GM19023 (cell line): Measurements from ENCODE around the gene APOO.
A peak's percentile ranks its signal among the peaks of the same experiment; 100 is the strongest.
"Not testable (repeated sequence)": the region's sequence is repeated elsewhere in the genome, so short reads cannot be mapped to it uniquely, and the experiment has no call there.

Source experiments
- ATAC-seq: cut with Tn5 transposase; IDR thresholded peaks from one replicate; pipeline ENCODE4 v1.9.1; 2021; ENCODE audit warnings: mild to moderate bottlenecking, moderate library complexity; ENCODE audit not compliant: unreplicated experiment

APOO gene

GRCh38 chrX:23861215-23861896 lies 46.4 kb downstream of the APOO start:
- peak; percentile 80 for ATAC-seq

GRCh38 chrX:23859238-23859637 lies 48.5 kb downstream of the APOO start:
- ATAC-seq: not testable (repeated sequence)

- ATAC-seq: no peak
These were observed 49.8 kb downstream of the APOO start for GRCh38 chrX:23857935-23858334.

- no peak for ATAC-seq
These were observed 50.4 kb downstream of the APOO start for GRCh38 chrX:23857363-23857762.

GRCh38 chrX:23855569-23855968 lies 52.2 kb downstream of the APOO start:
- ATAC-seq: no peak

GRCh38 chrX:23854945-23855344 lies 52.8 kb downstream of the APOO start:
- ATAC-seq: no peak

- ATAC-seq: no peak
These were observed 53.6 kb downstream of the APOO start for GRCh38 chrX:23854122-23854521.

- ATAC-seq: no peak
These were observed 56.2 kb downstream of the APOO start for GRCh38 chrX:23851544-23851943.

- no peak for ATAC-seq
These were observed 58.5 kb downstream of the APOO start for GRCh38 chrX:23849241-23849640.

- ATAC-seq: no peak
These were observed 62.4 kb downstream of the APOO start for GRCh38 chrX:23845351-23845817.

- no peak for ATAC-seq
These were observed 63.1 kb downstream of the APOO start for GRCh38 chrX:23844502-23845138.

- no peak for ATAC-seq
These were observed 65.8 kb downstream of the APOO start for GRCh38 chrX:23841847-23842522.

GRCh38 chrX:23840674-23841073 lies 67.1 kb downstream of the APOO start:
- no peak for ATAC-seq

- no peak for ATAC-seq
These were observed 68.8 kb downstream of the APOO start for GRCh38 chrX:23838953-23839352.

- no peak for ATAC-seq
These were observed 75.0 kb downstream of the APOO start for GRCh38 chrX:23832721-23833120.

GRCh38 chrX:23828881-23829280 lies 78.9 kb downstream of the APOO start:
- no peak for ATAC-seq

- ATAC-seq: no peak
These were observed 81.1 kb downstream of the APOO start for GRCh38 chrX:23826653-23827052.

GRCh38 chrX:23826216-23826615 lies 81.5 kb downstream of the APOO start:
- ATAC-seq: no peak

GRCh38 chrX:23825675-23826074 lies 82.1 kb downstream of the APOO start:
- ATAC-seq: no peak

- no peak for ATAC-seq
These were observed 84.9 kb downstream of the APOO start for GRCh38 chrX:23822841-23823240.

GRCh38 chrX:23822397-23822796 lies 85.3 kb downstream of the APOO start:
- no peak for ATAC-seq

- no peak for ATAC-seq
These were observed 85.9 kb downstream of the APOO start for GRCh38 chrX:23821847-23822246.
